D721Med (cell line): ENCODE measurements around the gene DRC3.

Experiments used
- DNase-seq: peaks from one replicate; pipeline ENCODE4 v3.0.0; 2011; ENCODE audit warnings: low spot score; ENCODE audit not compliant: insufficient read length
- FAIRE-seq: peaks from 2 replicates; lab custom pipeline; 2011; peaks lifted over from hg19 to GRCh38; lab: Jason Lieb, UNC
- TF ChIP-seq, protein P1 (sequence below): IDR thresholded peaks from 2 replicates; pipeline ENCODE4 v1.5.1; 2012; ENCODE audit warnings: mild to moderate bottlenecking, control low read depth; ENCODE audit not compliant: insufficient read depth; ENCODE audit errors: missing control alignments

DRC3 gene

GRCh38 chr17:17929655-17930380 is 42.8 kb upstream of the DRC3 start:
- no peak for FAIRE-seq
- DNase-seq: no peak
- TF ChIP-seq, protein P1, sequence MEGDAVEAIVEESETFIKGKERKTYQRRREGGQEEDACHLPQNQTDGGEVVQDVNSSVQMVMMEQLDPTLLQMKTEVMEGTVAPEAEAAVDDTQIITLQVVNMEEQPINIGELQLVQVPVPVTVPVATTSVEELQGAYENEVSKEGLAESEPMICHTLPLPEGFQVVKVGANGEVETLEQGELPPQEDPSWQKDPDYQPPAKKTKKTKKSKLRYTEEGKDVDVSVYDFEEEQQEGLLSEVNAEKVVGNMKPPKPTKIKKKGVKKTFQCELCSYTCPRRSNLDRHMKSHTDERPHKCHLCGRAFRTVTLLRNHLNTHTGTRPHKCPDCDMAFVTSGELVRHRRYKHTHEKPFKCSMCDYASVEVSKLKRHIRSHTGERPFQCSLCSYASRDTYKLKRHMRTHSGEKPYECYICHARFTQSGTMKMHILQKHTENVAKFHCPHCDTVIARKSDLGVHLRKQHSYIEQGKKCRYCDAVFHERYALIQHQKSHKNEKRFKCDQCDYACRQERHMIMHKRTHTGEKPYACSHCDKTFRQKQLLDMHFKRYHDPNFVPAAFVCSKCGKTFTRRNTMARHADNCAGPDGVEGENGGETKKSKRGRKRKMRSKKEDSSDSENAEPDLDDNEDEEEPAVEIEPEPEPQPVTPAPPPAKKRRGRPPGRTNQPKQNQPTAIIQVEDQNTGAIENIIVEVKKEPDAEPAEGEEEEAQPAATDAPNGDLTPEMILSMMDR: no peak

GRCh38 chr17:17930674-17931073 is 42.0 kb upstream of the DRC3 start:
- no peak for FAIRE-seq
- DNase-seq: no peak
- TF ChIP-seq, protein P1: no peak

DNA sequence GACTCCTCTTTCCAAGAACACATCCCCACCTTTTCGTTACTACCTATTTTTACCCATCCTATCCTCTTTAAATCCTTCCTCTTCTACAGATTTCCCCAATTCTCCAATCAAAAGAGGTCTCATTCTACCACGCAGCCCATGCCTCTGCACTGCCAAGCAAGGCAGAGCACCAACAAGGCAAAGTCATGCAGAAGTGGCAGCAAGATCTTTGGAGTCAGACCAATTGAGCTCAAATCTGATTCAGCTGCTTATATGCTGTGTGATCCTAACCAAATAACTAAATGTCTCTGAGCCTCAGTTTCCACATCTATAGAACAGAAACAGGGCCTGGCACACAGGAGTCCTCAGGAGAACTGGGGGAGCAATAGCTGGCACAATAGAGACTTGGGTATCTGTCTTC is 41.5 kb upstream of the DRC3 start:
- FAIRE-seq (no peak), DNase-seq (no peak)
- TF ChIP-seq, protein P1: no peak

DNA sequence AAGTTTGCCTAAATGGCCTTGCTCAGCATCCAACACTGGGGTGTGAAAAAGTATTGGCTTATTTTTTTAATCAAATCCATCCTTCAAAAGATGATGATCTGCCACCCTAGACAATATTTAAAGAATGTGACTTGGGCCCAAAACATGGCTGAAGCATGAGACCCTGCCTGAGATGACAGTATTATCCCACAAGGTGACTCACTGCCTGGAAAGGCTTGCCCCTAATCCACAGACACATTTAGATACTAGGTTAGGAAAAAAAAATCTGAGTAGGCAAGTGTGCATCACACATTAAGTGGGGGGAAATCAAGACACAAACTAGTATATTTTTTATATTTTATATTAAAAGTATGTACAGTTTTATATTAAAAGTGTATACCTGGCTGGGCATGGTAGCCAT is 38.9 kb upstream of the DRC3 start:
- TF ChIP-seq, protein P1: no peak
- DNase-seq (no peak), FAIRE-seq (no peak)

DNA sequence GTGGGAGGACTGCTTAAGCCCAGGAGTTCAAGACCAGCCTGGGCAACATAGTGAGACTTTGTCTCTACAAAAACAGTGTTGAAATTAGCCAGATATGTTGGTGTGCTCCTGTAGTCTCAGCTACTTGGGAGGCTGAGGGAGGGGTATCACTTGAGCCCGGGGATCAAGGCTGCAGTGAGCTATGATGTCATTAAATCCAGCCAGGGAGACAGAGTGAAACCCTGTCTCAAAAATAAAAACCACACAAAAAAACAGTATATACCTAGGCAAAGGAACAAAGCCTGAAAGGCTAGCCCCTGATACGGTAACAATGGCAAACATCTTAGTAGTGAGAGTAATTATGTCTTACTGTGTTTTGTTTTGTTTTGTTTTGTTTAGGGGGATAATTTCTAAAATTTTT is 38.4 kb upstream of the DRC3 start:
- FAIRE-seq (no peak), DNase-seq (no peak)
- TF ChIP-seq, protein P1: no peak

- no peak for FAIRE-seq
- no peak for DNase-seq
- TF ChIP-seq, protein P1: no peak
These were observed 37.9 kb upstream of the DRC3 start for GRCh38 chr17:17934806-17935205.
